ENCODE results near the gene TRRAP. TPM values are rescaled to one million over a fixed set of nuclear protein-coding genes. Genes with fewer than 3 reads are reported as not detected.

TRRAP gene
- total RNA-seq, 4 donors from 2014 or later = 15.2 to 18.8 (median 17.0) TPM

GRCh38 chr7:98944386-98944785 lies 66.1 kb downstream of the TRRAP start:
- ATAC-seq = no peak
- H3K36me3 ChIP-seq = peaks cover 0 to 55% of the 10 kb centered on the region in 2 donors
- H3K4me3 ChIP-seq = no peak overlapping the region
- in situ Hi-C loops (cut with MboI; ENCODE audit: low sequenced_read_pairs in 4 of 4) = no loop called here
- intact Hi-C loops (cut with DNase I; ENCODE audit: low total_unique reads) = no loop called here
- DNase-seq = no peak
- TF ChIP-seq POLR2A (IDR thresholded peaks at IDR 0.05) (no peak), CTCF (IDR thresholded peaks at IDR 0.05 in 4 of 5, conservative IDR thresholded peaks at IDR 0.05 in 1 of 5) (no peak)
- peaks cover 10 to 28% of the 10 kb centered on the region in 2 donors for H3K4me1 ChIP-seq
- H3K27ac ChIP-seq = no peak overlapping the region
- H3K9me3 ChIP-seq = no peaks in the 10 kb centered on the region
- no peaks in the 10 kb centered on the region for H3K27me3 ChIP-seq

GRCh38 chr7:98945852-98946251 lies 67.5 kb downstream of the TRRAP start:
- peak in 1 of 2 donors; percentile 15 for ATAC-seq
- Histone ChIP-seq H3K27ac (no peak overlapping the region), H3K36me3 (peaks cover 0 to 70% of the 10 kb centered on the region in 2 donors), H3K27me3 (no peaks in the 10 kb centered on the region), H3K9me3 (no peaks in the 10 kb centered on the region), H3K4me1 (peaks cover 5 to 15% of the 10 kb centered on the region in 2 donors), H3K4me3 (no peak overlapping the region)
- intact Hi-C loops (cut with DNase I; ENCODE audit: low total_unique reads) = no loop called here
- DNase-seq = no peak
- TF ChIP-seq POLR2A (IDR thresholded peaks at IDR 0.05) = no peak
- TF ChIP-seq CTCF (IDR thresholded peaks at IDR 0.05 in 4 of 5, conservative IDR thresholded peaks at IDR 0.05 in 1 of 5) = no peak
- in situ Hi-C loops (cut with MboI; ENCODE audit: low sequenced_read_pairs in 4 of 4) = no loop called here

DNA sequence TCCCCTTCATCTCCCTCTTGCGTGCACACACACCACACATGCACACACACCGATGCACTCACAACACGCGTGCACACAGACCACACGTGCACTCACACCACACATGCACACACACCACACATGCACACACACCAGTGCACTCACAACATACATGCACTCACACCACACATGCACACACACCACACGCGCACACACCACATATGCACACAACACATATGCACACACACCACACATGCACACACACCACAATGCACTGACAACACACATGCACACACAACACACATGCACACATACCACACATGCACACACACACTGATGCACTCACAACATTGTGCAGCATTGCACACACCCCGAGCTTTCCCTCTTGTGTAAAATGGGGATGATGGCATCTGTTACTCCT lies 68.1 kb downstream of the TRRAP start:
- H3K27me3 ChIP-seq = no peaks in the 10 kb centered on the region
- in situ Hi-C loops (cut with MboI; ENCODE audit: low sequenced_read_pairs in 4 of 4) (no loop called here), intact Hi-C loops (cut with DNase I; ENCODE audit: low total_unique reads) (no loop called here)
- H3K36me3 ChIP-seq = peaks cover 0 to 74% of the 10 kb centered on the region in 2 donors
- H3K9me3 ChIP-seq = no peaks in the 10 kb centered on the region
- no peak overlapping the region for H3K4me3 ChIP-seq
- peaks cover 0 to 9% of the 10 kb centered on the region in 2 donors for H3K4me1 ChIP-seq
- TF ChIP-seq CTCF (IDR thresholded peaks at IDR 0.05 in 4 of 5, conservative IDR thresholded peaks at IDR 0.05 in 1 of 5) = no peak
- TF ChIP-seq POLR2A (IDR thresholded peaks at IDR 0.05) = no peak
- ATAC-seq = no peak
- no peak for DNase-seq
- H3K27ac ChIP-seq = no peak overlapping the region

GRCh38 chr7:98949336-98950044 lies 71.2 kb downstream of the TRRAP start:
- no peak overlapping the region for H3K4me3 ChIP-seq
- peaks cover 0 to 3% of the 10 kb centered on the region in 2 donors for H3K4me1 ChIP-seq
- DNase-seq (peak in 1 of 2 donors; percentile 52), ATAC-seq (peak in 1 of 2 donors; percentile 33)
- in situ Hi-C loops (cut with MboI; ENCODE audit: low sequenced_read_pairs in 4 of 4) (no loop called here), intact Hi-C loops (cut with DNase I; ENCODE audit: low total_unique reads) (no loop called here)
- H3K9me3 ChIP-seq = no peaks in the 10 kb centered on the region
- H3K27me3 ChIP-seq = no peaks in the 10 kb centered on the region
- H3K36me3 ChIP-seq = peaks cover 0 to 76% of the 10 kb centered on the region in 2 donors
- TF ChIP-seq POLR2A (IDR thresholded peaks at IDR 0.05) (no peak), CTCF (IDR thresholded peaks at IDR 0.05 in 4 of 5, conservative IDR thresholded peaks at IDR 0.05 in 1 of 5) (no peak)
- H3K27ac ChIP-seq = peak overlapping the region in 1 of 4 donors; percentile 0
